PC-9 (cell line): ENCODE measurements around the gene PLCG2. TPM values are rescaled to one million over a fixed set of nuclear protein-coding genes. Genes with fewer than 3 reads are reported as not detected.

ENCODE experiments used
- BruUV-seq: library from RNA; stranded (reverse); fragments of 400-500 nt; replicated peaks from 2 replicates; lab custom pipeline; 2021; lab: Mats Ljungman, UMichigan
- CTCF ChIA-PET: fragments of 300-600 bp; sonication (Branson Sonifier 250); formaldehyde crosslinking; loops from one replicate; lab custom pipeline; 2022; ENCODE audit warnings: antibody characterized with exemption; lab: Charles Lee
- POLR2A ChIA-PET: fragments of 300-600 bp; sonication (Branson Sonifier 250); formaldehyde crosslinking; loops from one replicate; lab custom pipeline; 2022; ENCODE audit warnings: antibody characterized with exemption; ENCODE audit not compliant: unreplicated experiment; lab: Charles Lee
- DNase-seq, 2 experiments: peaks; one replicate each; pipeline versions ENCODE4 v3.0.0 to v3.0.0-alpha.2; 2015 to 2022; ENCODE audit warnings: mixed read lengths in 1 of 2
- H2AFZ ChIP-seq: fragments of 200-600 bp; sonication (generic); 2 replicates; pipeline ENCODE4 v1.8.1; 2017; ENCODE audit warnings: antibody characterized with exemption
- H3F3A ChIP-seq: fragments of 200-600 bp; sonication (generic); 2 replicates; pipeline ENCODE4 v1.8.1; 2017; ENCODE audit warnings: antibody characterized with exemption, mild to moderate bottlenecking, low read depth; ENCODE audit not compliant: insufficient read depth
- H3K27ac ChIP-seq: fragments of 200-600 bp; sonication (generic); 2 replicates; pipeline ENCODE4 v1.6.1; 2016; ENCODE audit warnings: mixed run types
- H3K27me3 ChIP-seq: fragments of 200-600 bp; sonication (generic); 2 replicates; pipeline ENCODE4 v1.6.1; 2016; ENCODE audit warnings: low read depth, mixed run types; ENCODE audit not compliant: insufficient read depth
- H3K36me3 ChIP-seq: fragments of 200-600 bp; sonication (generic); 2 replicates; pipeline ENCODE4 v1.6.1; 2016; ENCODE audit warnings: low read depth, mixed run types
- H3K4me1 ChIP-seq: fragments of 200-600 bp; sonication (generic); replicated peaks from 2 replicates; pipeline ENCODE4 v1.6.1; 2016; ENCODE audit warnings: mixed run types; ENCODE audit not compliant: insufficient read depth
- H3K4me2 ChIP-seq: fragments of 200-600 bp; sonication (generic); 2 replicates; pipeline ENCODE4 v1.6.1; 2017; ENCODE audit warnings: mixed run types
- H3K4me3 ChIP-seq: fragments of 200-600 bp; sonication (generic); 2 replicates; pipeline ENCODE4 v1.6.1; 2016; ENCODE audit warnings: mixed run types
- H3K79me2 ChIP-seq: fragments of 200-600 bp; sonication (generic); 2 replicates; pipeline ENCODE4 v1.6.1; 2017; ENCODE audit warnings: low read depth, mixed run types
- H3K9me2 ChIP-seq: fragments of 200-600 bp; sonication (generic); 2 replicates; pipeline ENCODE4 v1.8.1; 2017; ENCODE audit warnings: mild to moderate bottlenecking; ENCODE audit not compliant: insufficient read depth
- H3K9me3 ChIP-seq: fragments of 200-600 bp; sonication (generic); 2 replicates; pipeline ENCODE4 v1.8.1; 2016; ENCODE audit warnings: low read depth; ENCODE audit not compliant: insufficient read depth
- H4K20me1 ChIP-seq: fragments of 200-600 bp; sonication (generic); 2 replicates; pipeline ENCODE4 v1.8.1; 2017; ENCODE audit not compliant: insufficient read depth
- CTCF ChIP-seq: fragments of 200-600 bp; sonication (generic); conservative IDR thresholded peaks from 2 replicates; pipeline ENCODE4 v1.6.1; 2017; ENCODE audit warnings: mixed run types, antibody characterized with exemption, mild to moderate bottlenecking, moderate library complexity
- EZH2 ChIP-seq: fragments of 200-600 bp; sonication (generic); IDR thresholded peaks from 2 replicates; pipeline ENCODE4 v1.8.0; 2017; ENCODE audit warnings: antibody characterized with exemption, low read depth
- intact Hi-C: fragments of 100-400 bp; cut with micrococcal nuclease; formaldehyde crosslinking; loops from one replicate; pipeline ENCODE4 v1.10.0; 2022; ENCODE audit not compliant: unreplicated experiment
- total RNA-seq: library from RNA; stranded (reverse); gene quantifications from 2 replicates; pipeline ENCODE4 v1.2.3, GENCODE V29; 2021

PLCG2 gene
- total RNA-seq, 1 experiment from 2014 or later, result 10.8 TPM

DNA sequence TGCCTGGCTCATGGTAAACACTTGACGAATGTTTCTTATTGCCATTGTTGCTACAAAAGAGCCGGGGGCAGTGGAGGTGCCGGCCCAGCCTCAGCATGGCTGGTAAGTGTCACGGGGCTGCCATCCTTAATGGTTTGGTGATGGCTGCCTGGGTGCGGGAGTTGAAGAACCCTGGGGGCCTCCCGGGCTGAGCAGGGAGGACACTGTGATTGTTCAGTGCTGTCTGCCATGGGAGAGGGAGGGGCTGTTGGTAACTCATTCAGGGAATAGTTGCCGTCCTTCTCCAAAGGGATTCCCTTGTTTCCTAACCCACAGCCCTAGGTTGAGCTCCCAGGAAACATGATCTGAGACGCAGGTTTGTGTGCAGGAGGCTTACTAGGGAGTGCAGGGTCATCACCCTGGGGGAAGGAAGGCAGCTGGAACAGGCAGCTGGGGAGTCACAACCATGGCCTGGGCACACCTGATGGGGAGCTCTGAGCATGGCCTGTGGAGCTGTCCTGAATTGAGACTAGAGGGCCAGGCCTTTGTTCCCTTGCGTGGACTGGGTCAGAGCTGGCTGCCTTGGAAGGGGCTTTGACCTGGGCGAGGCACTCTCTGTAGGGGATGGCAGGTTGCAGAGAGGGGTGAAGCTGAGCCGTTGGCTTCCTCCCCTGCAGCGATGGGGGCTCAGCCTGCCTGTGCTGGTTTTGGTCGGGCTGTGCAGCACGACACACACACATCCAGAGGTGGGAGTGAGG is 85.7 kb downstream of the PLCG2 start:
- Histone ChIP-seq H3K4me1 (no peaks in the 10 kb centered on the region), H3K4me3 (no peak overlapping the region), H3K27ac (no peak overlapping the region), H3K27me3 (no peaks in the 10 kb centered on the region), H3F3A (no peaks in the 10 kb centered on the region), H3K36me3 (no peaks in the 10 kb centered on the region), H3K9me2 (no peaks in the 10 kb centered on the region), H2AFZ (no peak overlapping the region), H4K20me1 (no peaks in the 10 kb centered on the region), H3K4me2 (no peak overlapping the region), H3K9me3 (no peaks in the 10 kb centered on the region), H3K79me2 (no peaks in the 10 kb centered on the region)
- intact Hi-C loops, result no loop called here
- ChIA-PET POLR2A (no interaction called here), CTCF (interaction anchor here (0.6 kb wide), 1 partner anchor 10 kb away, joined by 5 read pairs; no protein-coding TSS in a partner anchor)
- TF ChIP-seq CTCF (no peak), EZH2 (no peak)
- no TSS peak for BruUV-seq
- DNase-seq, result no peak

- CTCF ChIA-PET, result no interaction called here
- intact Hi-C loops, result no loop called here
- Histone ChIP-seq H3K9me2 (no peaks in the 10 kb centered on the region), H4K20me1 (no peaks in the 10 kb centered on the region), H3K4me2 (no peak overlapping the region), H3K4me1 (no peaks in the 10 kb centered on the region), H3K27me3 (no peaks in the 10 kb centered on the region), H3K4me3 (no peak overlapping the region), H3K27ac (no peak overlapping the region), H3K9me3 (no peaks in the 10 kb centered on the region), H3K36me3 (no peaks in the 10 kb centered on the region), H2AFZ (no peak overlapping the region), H3K79me2 (no peaks in the 10 kb centered on the region), H3F3A (no peaks in the 10 kb centered on the region)
- TF ChIP-seq EZH2 (no peak), CTCF (no peak)
- POLR2A ChIA-PET, result interaction anchor here (0.6 to 0.8 kb wide), 2 partner anchors 15 to 373 kb away, joined by 3 to 5 read pairs; no protein-coding TSS in a partner anchor
- DNase-seq, result peak; percentile 44 to 71
- BruUV-seq, result no TSS peak
Observed at GRCh38 chr16:81866820-81867440, 87.8 kb downstream of the PLCG2 start.

DNA sequence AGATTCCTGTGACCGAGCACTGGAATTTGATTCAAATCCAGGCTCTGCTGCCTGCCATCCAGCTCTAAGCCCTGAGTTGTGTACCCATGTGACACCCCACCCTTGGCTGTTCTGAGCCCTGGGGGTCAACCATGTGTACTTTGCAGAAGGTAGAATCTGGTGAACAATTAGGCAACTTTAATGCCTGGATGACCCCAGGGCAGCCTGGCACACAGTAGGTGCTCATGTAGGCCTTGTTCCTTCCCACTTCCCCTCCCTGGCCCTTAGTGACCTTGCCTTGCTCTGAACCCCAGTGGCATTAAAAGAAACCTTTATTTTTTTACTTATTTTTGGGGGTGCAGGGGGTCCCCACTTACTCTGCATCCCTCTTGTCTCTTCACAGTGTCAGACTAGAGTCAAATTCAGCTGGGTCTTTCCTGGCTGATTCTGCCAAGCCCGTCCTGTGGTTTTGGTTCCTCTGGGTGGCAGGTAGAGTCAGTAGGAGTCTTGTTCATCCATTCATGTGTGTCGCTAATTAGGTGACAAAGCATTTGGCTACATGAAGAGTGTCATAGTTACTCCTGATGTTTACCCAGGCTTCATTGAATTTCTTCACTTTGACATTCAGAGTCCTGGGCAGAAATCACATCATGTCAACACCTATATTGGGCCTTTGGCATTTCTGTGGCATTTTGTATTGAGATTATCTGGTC is 89.1 kb downstream of the PLCG2 start:
- H3K9me2 ChIP-seq, result no peaks in the 10 kb centered on the region
- H4K20me1 ChIP-seq, result no peaks in the 10 kb centered on the region
- H3K4me1 ChIP-seq, result no peaks in the 10 kb centered on the region
- H3K27me3 ChIP-seq, result no peaks in the 10 kb centered on the region
- ChIA-PET CTCF (no interaction called here), POLR2A (no interaction called here)
- H3K79me2 ChIP-seq, result no peaks in the 10 kb centered on the region
- no peaks in the 10 kb centered on the region for H3K36me3 ChIP-seq
- TF ChIP-seq CTCF, result no peak
- TF ChIP-seq EZH2, result no peak
- H3K4me3 ChIP-seq, result no peak overlapping the region
- BruUV-seq, result no TSS peak
- intact Hi-C loops, result no loop called here
- no peak overlapping the region for H3K27ac ChIP-seq
- DNase-seq, result no peak
- H2AFZ ChIP-seq, result no peak overlapping the region
- H3F3A ChIP-seq, result no peaks in the 10 kb centered on the region
- no peaks in the 10 kb centered on the region for H3K9me3 ChIP-seq
- H3K4me2 ChIP-seq, result no peak overlapping the region
